Natural killer cell (primary cell): Measurements from ENCODE around the gene CFP. TPM values are rescaled to one million over a fixed set of nuclear protein-coding genes. Genes with fewer than 3 reads are reported as not detected.

ENCODE experiments used
- ATAC-seq, 3 donors: fragments of 150-1000 bp in 2 of 3; fragments of 200-7000 bp in 1 of 3; cut with Tn5 transposase; 1 replicate in 1 of 3; 2 replicates in 2 of 3; pipeline ENCODE4 v1.10.0; 2021; ENCODE audit warnings: mild to moderate bottlenecking in 2 of 3, moderate library complexity in 2 of 3
- DNase-seq, 2 donors: peaks; one replicate each; pipeline versions ENCODE4 v3.0.0 to v3.0.0-alpha.2; 2013 to 2021; ENCODE audit warnings: mixed read lengths in 1 of 2
- H3K27ac ChIP-seq: one replicate; pipeline ENCODE4 v1.5.1; 2013; ENCODE audit warnings: mild to moderate bottlenecking, low read length
- H3K27me3 ChIP-seq: one replicate; pipeline ENCODE4 v1.6.1; 2013; ENCODE audit warnings: low read length; ENCODE audit not compliant: control insufficient read depth, insufficient read depth
- H3K36me3 ChIP-seq: one replicate; pipeline ENCODE4 v1.6.1; 2013; ENCODE audit warnings: low read length; ENCODE audit not compliant: control insufficient read depth, insufficient read depth
- H3K4me1 ChIP-seq: one replicate; pipeline ENCODE4 v1.6.1; 2013; ENCODE audit warnings: low read length; ENCODE audit not compliant: control insufficient read depth, insufficient read depth
- H3K4me3 ChIP-seq: one replicate; pipeline ENCODE4 v1.5.1; 2013; ENCODE audit warnings: low read length
- H3K9me3 ChIP-seq: one replicate; pipeline ENCODE4 v1.6.1; 2013; ENCODE audit warnings: low read length; ENCODE audit not compliant: control insufficient read depth, insufficient read depth
- H3K27ac Mint-ChIP-seq, 2 donors: one replicate each; pipeline ENCODE4 v1.8.0; 2022; ENCODE audit warnings: mild to moderate bottlenecking in 2 of 2, mixed read lengths in 2 of 2, moderate library complexity in 1 of 2
- H3K27me3 Mint-ChIP-seq, 2 donors: one replicate each; pipeline ENCODE4 v1.8.0; 2022; ENCODE audit warnings: low read depth in 2 of 2, mixed read lengths in 2 of 2
- H3K36me3 Mint-ChIP-seq: one replicate; pipeline ENCODE4 v1.8.0; 2022; ENCODE audit warnings: mixed read lengths
- H3K4me1 Mint-ChIP-seq, 2 donors: one replicate each; pipeline ENCODE4 v1.8.0; 2022; ENCODE audit warnings: mixed read lengths in 2 of 2
- H3K4me3 Mint-ChIP-seq: one replicate; pipeline ENCODE4 v1.8.0; 2022; ENCODE audit warnings: mild to moderate bottlenecking, moderate library complexity, mixed read lengths
- H3K9me3 Mint-ChIP-seq, 2 donors: one replicate each; pipeline ENCODE4 v1.8.0; 2022; ENCODE audit warnings: mixed read lengths in 2 of 2
- WGBS: methylation state at CpG from one replicate; pipeline ENCODE4 v1.1.7; 2013; ENCODE audit warnings: missing lambda C conversion rate; ENCODE audit not compliant: insufficient coverage; 5-methylcytosine and 5-hydroxymethylcytosine counted together
- intact Hi-C: fragments of 100-400 bp; cut with micrococcal nuclease; formaldehyde crosslinking; loops from one replicate; pipeline ENCODE4 v1.14.2; 2022
- total RNA-seq, 4 donors: library from RNA; stranded (reverse); fragments of 120-200 nt in 1 of 4; gene quantifications; one replicate each; pipeline versions ENCODE4 v1.2.3 to v1.2.4, GENCODE V29; 2013 to 2022
- TF ChIP-seq, protein P1 (sequence below): fragments of 200-600 bp; IDR thresholded peaks from one replicate; pipeline ENCODE4 v1.8.0; 2022; ENCODE audit warnings: antibody characterized with exemption

CFP gene
- total RNA-seq, 3 donors from 2014 or later (not counting 1 experiment from before 2014, with no cell fraction given), result 9.0 to 21.1 (median 19.3) TPM

DNA sequence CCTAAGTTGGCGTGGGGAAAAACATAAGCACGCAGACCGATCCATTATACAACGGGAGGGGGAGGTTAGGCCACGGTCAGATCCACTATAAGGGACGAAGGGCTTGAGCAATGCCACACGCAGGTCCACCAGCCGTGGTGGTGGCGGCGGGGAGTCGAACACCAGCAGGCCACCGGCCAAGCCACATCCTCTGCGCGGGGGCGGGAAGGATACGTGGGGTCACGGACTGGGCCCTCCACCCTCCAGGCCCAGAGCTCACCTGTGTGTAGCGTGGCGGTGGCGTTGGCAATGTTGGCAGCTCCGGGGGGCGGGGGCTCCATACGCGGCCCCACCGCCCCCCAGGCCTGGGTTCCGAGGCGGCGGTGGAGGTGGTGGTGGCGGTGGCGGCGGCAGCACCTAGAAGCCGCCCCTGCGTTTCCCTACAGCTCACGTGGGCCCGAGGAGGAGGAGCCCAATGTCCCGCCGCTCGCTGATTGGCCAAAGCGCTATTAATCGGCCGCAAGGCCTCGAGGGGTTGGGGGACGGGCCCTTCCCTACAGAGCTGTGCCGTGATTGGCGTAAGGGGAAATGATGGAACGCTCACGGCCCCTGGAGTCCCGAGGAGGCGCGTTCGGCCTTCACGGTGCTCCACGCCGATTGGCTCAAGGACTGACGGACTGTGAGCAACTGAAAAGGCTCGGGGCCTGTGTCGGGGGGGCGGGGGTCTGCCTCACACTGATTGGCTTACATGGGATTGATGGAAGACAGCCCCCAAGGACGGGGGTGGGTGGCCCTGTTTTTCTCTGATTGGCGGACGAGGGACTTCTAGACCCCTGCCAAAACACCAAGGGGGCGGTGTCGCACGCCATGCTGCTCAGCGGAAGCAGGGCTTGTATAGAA, 20.7 kb upstream of the CFP start, which contains the start of gene ELK1:
Gene ELK1 (minus strand): TSS at position 400 of the 879 bp plus-strand sequence. CDS start 9,122 bp downstream, outside the sequence.
- DNase-seq, result peak; percentile 81 to 94
- TF ChIP-seq, protein P1, sequence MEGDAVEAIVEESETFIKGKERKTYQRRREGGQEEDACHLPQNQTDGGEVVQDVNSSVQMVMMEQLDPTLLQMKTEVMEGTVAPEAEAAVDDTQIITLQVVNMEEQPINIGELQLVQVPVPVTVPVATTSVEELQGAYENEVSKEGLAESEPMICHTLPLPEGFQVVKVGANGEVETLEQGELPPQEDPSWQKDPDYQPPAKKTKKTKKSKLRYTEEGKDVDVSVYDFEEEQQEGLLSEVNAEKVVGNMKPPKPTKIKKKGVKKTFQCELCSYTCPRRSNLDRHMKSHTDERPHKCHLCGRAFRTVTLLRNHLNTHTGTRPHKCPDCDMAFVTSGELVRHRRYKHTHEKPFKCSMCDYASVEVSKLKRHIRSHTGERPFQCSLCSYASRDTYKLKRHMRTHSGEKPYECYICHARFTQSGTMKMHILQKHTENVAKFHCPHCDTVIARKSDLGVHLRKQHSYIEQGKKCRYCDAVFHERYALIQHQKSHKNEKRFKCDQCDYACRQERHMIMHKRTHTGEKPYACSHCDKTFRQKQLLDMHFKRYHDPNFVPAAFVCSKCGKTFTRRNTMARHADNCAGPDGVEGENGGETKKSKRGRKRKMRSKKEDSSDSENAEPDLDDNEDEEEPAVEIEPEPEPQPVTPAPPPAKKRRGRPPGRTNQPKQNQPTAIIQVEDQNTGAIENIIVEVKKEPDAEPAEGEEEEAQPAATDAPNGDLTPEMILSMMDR, result no peak
- ATAC-seq, result peak; percentile 88 to 97 (median 91)
- no peaks in the 10 kb centered on the region for H3K27me3 ChIP-seq
- intact Hi-C loops, result loop anchor here (2.0 to 10.0 kb wide), 3 partner anchors 16 to 436 kb away; partner anchors contain the start of gene CDK16
- peaks cover 8% of the 10 kb centered on the region for H3K36me3 ChIP-seq
- Mint-ChIP-seq H3K27ac (peak within 1 kb of the TSS; percentile 83 to 85), H3K4me3 (peak within 1 kb of the TSS; percentile 88), H3K9me3 (no peaks in the 10 kb centered on the region), H3K4me1 (peaks cover 15 to 23% of the 10 kb centered on the region in 2 donors), H3K27me3 (no peaks in the 10 kb centered on the region), H3K36me3 (no peaks in the 10 kb centered on the region)
- peaks cover 22% of the 10 kb centered on the region for H3K4me1 ChIP-seq
- no peaks in the 10 kb centered on the region for H3K9me3 ChIP-seq
- under 1% methylated on average over 65 of the region's 65 CpGs for WGBS
- peak within 1 kb of the TSS; percentile 64 for H3K27ac ChIP-seq
- peak within 1 kb of the TSS; percentile 56 for H3K4me3 ChIP-seq

DNA sequence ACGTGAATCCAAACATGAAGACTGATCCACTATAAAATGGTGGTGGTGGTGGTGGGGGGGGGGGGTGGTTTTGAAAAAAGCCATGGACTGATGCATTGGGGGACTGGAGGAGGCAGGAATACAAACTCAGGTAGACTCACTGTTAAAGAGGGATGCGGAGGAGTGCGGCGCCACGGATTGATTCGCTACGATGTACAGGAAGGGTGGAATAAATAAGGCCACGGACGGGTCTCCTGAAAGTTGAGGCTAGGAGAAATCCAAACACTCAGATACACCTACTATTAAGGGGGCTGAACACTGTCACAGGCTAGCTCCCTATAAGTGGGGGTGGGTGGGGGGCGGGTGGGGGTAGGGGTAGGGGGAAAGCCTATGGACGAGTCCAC, 20.0 kb upstream of the CFP start:
- intact Hi-C loops, result loop anchor here (2.0 to 10.0 kb wide), 3 partner anchors 15 to 435 kb away; partner anchors contain the start of gene CDK16
- 5% methylated on average over 2 of the region's 11 CpGs for WGBS
- H3K27ac ChIP-seq, result no peak overlapping the region
- Mint-ChIP-seq H3K4me1 (peaks cover 15 to 26% of the 10 kb centered on the region in 2 donors), H3K27ac (peak overlapping the region in 1 of 2 donors; percentile 85), H3K36me3 (no peaks in the 10 kb centered on the region), H3K9me3 (no peaks in the 10 kb centered on the region), H3K4me3 (peak overlapping the region; percentile 88), H3K27me3 (no peaks in the 10 kb centered on the region)
- H3K27me3 ChIP-seq, result no peaks in the 10 kb centered on the region
- peak overlapping the region; percentile 56 for H3K4me3 ChIP-seq
- ATAC-seq (no peak), DNase-seq (no peak)
- TF ChIP-seq, protein P1, result no peak
- peaks cover 22% of the 10 kb centered on the region for H3K4me1 ChIP-seq
- peaks cover 5% of the 10 kb centered on the region for H3K36me3 ChIP-seq
- no peaks in the 10 kb centered on the region for H3K9me3 ChIP-seq

DNA sequence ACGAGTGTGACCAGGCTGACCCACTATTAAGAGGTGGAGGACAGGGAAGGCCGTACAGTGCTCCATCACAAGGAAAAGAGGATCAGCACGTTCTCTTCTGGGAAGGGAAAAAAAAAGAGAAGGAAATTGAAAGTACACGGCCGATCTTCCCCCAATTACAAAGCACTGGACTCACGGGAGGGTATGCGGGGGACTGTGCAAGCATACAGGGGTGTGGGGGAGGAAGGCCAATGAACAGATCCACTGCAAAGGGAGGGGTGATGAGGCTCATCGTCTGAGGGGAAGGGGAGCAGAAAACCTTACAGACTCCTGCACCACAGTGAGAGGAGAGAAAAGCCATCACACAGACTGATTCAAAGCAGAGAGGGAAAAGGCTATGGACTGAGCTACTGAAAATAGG, 19.5 kb upstream of the CFP start:
- peaks cover 5% of the 10 kb centered on the region for H3K36me3 ChIP-seq
- TF ChIP-seq, protein P1, result no peak
- ATAC-seq, result no peak
- no peaks in the 10 kb centered on the region for H3K36me3 Mint-ChIP-seq
- H3K4me1 Mint-ChIP-seq, result peaks cover 15 to 31% of the 10 kb centered on the region in 2 donors
- peaks cover 22% of the 10 kb centered on the region for H3K4me1 ChIP-seq
- no peak for DNase-seq
- peak overlapping the region in 1 of 2 donors; percentile 85 for H3K27ac Mint-ChIP-seq
- WGBS, result 41% methylated on average over 4 of the region's 8 CpGs
- intact Hi-C loops, result no loop called here
- no peak overlapping the region for H3K4me3 ChIP-seq
- H3K27me3 ChIP-seq, result no peaks in the 10 kb centered on the region
- H3K27ac ChIP-seq, result no peak overlapping the region
- peak overlapping the region; percentile 66 for H3K4me3 Mint-ChIP-seq
- H3K9me3 Mint-ChIP-seq, result no peaks in the 10 kb centered on the region
- no peaks in the 10 kb centered on the region for H3K9me3 ChIP-seq
- H3K27me3 Mint-ChIP-seq, result no peaks in the 10 kb centered on the region
